CD1c-positive myeloid dendritic cell (primary cell): ENCODE results near the gene DCLRE1A.

ENCODE experiments used
- DNase-seq: peaks from one replicate; pipeline ENCODE4 v3.0.0-alpha.2; 2016; ENCODE audit errors: extremely low spot score

DCLRE1A gene

DNA sequence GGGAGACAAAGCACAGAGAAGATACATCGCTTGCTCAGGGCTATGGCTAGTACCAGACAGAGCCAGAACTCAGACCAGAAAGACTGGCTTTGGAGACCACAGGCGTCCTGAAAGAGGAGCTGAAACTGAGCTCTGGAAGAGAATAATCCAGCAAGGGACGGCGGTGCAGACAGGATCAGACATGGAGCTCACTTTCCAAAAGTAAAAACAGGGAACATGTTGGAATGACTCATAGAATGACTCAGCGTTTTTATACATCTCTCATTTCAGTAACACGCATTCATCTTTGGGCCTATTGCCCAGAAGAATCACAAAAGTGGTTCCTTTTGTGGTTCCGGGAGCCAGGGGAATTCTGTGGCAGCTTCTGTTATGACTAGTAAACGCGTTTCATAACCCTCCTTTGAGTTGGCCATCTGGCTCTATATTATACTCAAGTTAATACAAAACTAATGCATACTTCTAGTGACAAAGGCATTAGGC, 65.2 kb downstream of the DCLRE1A start:
- peak; percentile 70 for DNase-seq
